Measurements from ENCODE around the gene VPS51.

DNA sequence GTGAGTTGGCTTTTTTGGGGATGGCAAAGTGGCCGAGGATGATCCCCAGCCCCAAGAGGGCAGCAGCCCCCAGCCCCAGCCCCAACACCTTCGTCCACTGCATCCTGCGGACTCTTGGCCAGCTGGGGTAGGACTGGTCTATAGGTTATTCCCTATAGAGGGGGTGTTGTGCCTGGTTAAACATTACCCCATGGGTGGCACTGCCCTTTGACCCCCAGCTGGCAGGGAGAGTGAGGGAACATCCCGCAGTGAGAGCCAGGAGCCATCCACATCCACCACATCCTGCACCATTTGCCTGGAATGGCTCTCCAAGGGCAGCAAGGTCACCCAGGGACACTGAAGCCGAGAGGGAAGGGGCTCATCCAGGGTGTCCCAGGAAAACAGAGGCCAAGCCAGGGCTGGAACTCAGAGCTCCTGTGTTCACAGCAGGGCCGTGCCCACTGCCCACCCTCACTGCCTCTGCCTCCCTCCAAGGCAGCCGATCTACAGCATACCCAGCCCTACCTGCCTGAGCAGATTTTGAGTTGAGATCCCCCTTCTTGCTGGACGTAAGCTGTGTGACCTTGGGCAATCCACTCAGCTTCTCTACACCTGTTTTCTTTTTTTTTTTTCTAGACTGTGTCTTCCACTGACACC, 37.5 kb upstream of the VPS51 start, which contains the start of gene NAALADL1:
- TF ChIP-seq EZH2 (IDR thresholded peaks at IDR 0.05) (no peak), POLR2AphosphoS5 (IDR thresholded peaks at IDR 0.05; ENCODE audit: borderline replicate concordance, low read depth, low read length) (no peak), FOXP2 (optimal IDR thresholded peaks at IDR 0.05; ENCODE audit: control extremely low read depth, extremely low read length, insufficient read depth) (no peak)

All from SK-N-MC (cell line).